Adrenal gland (tissue), 12 donors: ENCODE data around the gene SEMA5A. TPM values are rescaled to one million over a fixed set of nuclear protein-coding genes. Genes with fewer than 3 reads are reported as not detected.

ENCODE experiments used
- DNase-seq, 7 donors: peaks; one replicate each; pipeline ENCODE4 v3.0.0-alpha.2; 2019 to 2020
- H3K27ac ChIP-seq, 5 donors: fragments of 200-600 bp; sonication (generic) in 4 of 5; 1 replicate in 3 of 5; 2 replicates in 2 of 5; pipeline versions ENCODE4 v1.5.1 to v1.8.0; 2016 to 2020; ENCODE audit warnings: mild to moderate bottlenecking in 1 of 5
- H3K27me3 ChIP-seq: fragments of 200-600 bp; 2 replicates; pipeline ENCODE4 v1.8.0; 2021
- H3K36me3 ChIP-seq, 2 donors: fragments of 200-600 bp; replicated peaks in 1 of 2; 1 replicate in 1 of 2; 2 replicates in 1 of 2; pipeline versions ENCODE4 v1.5.1 to v1.8.0; 2018 to 2022
- H3K4me1 ChIP-seq, 2 donors: fragments of 200-600 bp; replicated peaks in 1 of 2; 1 replicate in 1 of 2; 2 replicates in 1 of 2; pipeline versions ENCODE4 v1.5.1 to v1.8.0; 2018 to 2021
- H3K4me3 ChIP-seq, 4 donors: fragments of 200-600 bp; sonication (generic) in 3 of 4; one replicate each; pipeline ENCODE4 v1.5.1; 2016 to 2018
- H3K9me3 ChIP-seq, 3 donors: fragments of 200-600 bp; sonication (generic) in 1 of 3; replicated peaks in 1 of 3; 1 replicate in 2 of 3; 2 replicates in 1 of 3; pipeline versions ENCODE4 v1.5.1 to v1.8.0; 2016 to 2021
- CTCF ChIP-seq, 6 experiments: fragments of 450-650 bp in 4 of 6; fragments of 200-600 bp in 2 of 6; sonication (generic) in 1 of 6; IDR thresholded peaks; 1 replicate in 5 of 6; 2 replicates in 1 of 6; pipeline versions ENCODE4 v1.5.1 to v1.8.0; 2016 to 2021; ENCODE audit warnings: antibody characterized with exemption in 6 of 6, mild to moderate bottlenecking in 2 of 6, moderate library complexity in 1 of 6
- POLR2A ChIP-seq, 2 donors: fragments of 450-650 bp; IDR thresholded peaks; one replicate each; pipeline ENCODE4 v1.6.1; 2017; ENCODE audit warnings: antibody characterized with exemption in 2 of 2, mild to moderate bottlenecking in 2 of 2, moderate library complexity in 1 of 2
- WGBS, 4 donors: extraction: QIAGEN DNeasy Blood & Tissue Kit in 2 of 4; methylation state at CpG; one replicate each; pipeline versions ENCODE4 v1.1.5 to v1.1.7; 2013 to 2017; 5-methylcytosine and 5-hydroxymethylcytosine counted together
- intact Hi-C, 2 donors: fragments of 100-400 bp; cut with DNase I; formaldehyde crosslinking; loops; one replicate each; pipeline versions ENCODE4 v1.14.1 to v1.15.0; 2022 to 2023
- polyA plus RNA-seq, 3 donors: library from polyadenylated mRNA; stranded (reverse); fragments of 200-250 nt in 2 of 3; fragments of 350-450 nt in 1 of 3; fragmentation: Illumina TruSeq in 1 of 3; extraction: RNeasy Lipid Tissue Mini Kit (QIAGEN cat#74804) in 1 of 3; gene quantifications; one replicate each; pipeline ENCODE4 v1.2.3, GENCODE V29; 2013 to 2014
- total RNA-seq, 9 donors: library from RNA; depleted of rRNA in 4 of 9; stranded (reverse); fragments of >200 nt in 4 of 9; fragments of 120-200 nt in 1 of 9; fragmentation: NEBNext Ultra II Directional in 1 of 9; extraction: Animal tissue kit (Norgen Biotek cat#: 25700) in 1 of 9; gene quantifications; one replicate each; pipeline versions ENCODE4 v1.1.0 to v1.2.4, GENCODE V29; 2013 to 2023
- donor health status: healthy with polysubstance abuse.
- donor health status: Bipolar disorder and iron deficiency.
- donor health status: DM: yes; HTN: yes; CAD: no.
- donor health status: DM: no; HTN: no; CAD: no.
- donor health status: DM: no; HTN: no; CAD: no.
- donor health status: DM: yes; HTN: yes; CAD: no.

SEMA5A gene
- total and polyA plus RNA-seq, 12 donors, result 0.40 to 6.0 (median 2.6) TPM

GRCh38 chr5:9507974-9508373 is 37.9 kb downstream of the SEMA5A start:
- H3K27me3 ChIP-seq, result no peaks in the 10 kb centered on the region
- DNase-seq, result no peak
- no peaks in the 10 kb centered on the region for H3K9me3 ChIP-seq
- no peak for TF ChIP-seq POLR2A (IDR thresholded peaks at IDR 0.05)
- no peak for TF ChIP-seq CTCF (IDR thresholded peaks at IDR 0.05)
- no peak overlapping the region for H3K27ac ChIP-seq
- H3K36me3 ChIP-seq, result no peaks in the 10 kb centered on the region
- H3K4me1 ChIP-seq, result no peaks in the 10 kb centered on the region
- intact Hi-C loops, result no loop called here
- 77 to 83% (median 82%) methylated on average over 6 of the region's 6 CpGs for WGBS, 4 donors
- H3K4me3 ChIP-seq, result no peak overlapping the region

- Histone ChIP-seq H3K4me1 (no peaks in the 10 kb centered on the region), H3K27ac (no peak overlapping the region), H3K36me3 (no peaks in the 10 kb centered on the region), H3K9me3 (no peaks in the 10 kb centered on the region), H3K4me3 (no peak overlapping the region), H3K27me3 (peaks cover 4% of the 10 kb centered on the region)
- intact Hi-C loops, result no loop called here
- no peak for DNase-seq
- TF ChIP-seq POLR2A (IDR thresholded peaks at IDR 0.05), result no peak
- no peak for TF ChIP-seq CTCF (IDR thresholded peaks at IDR 0.05)
- 70 to 88% (median 75%) methylated on average over 2 of the region's 2 CpGs for WGBS, 4 donors
Measured at GRCh38 chr5:9505225-9505624, 40.6 kb downstream of the SEMA5A start.

DNA sequence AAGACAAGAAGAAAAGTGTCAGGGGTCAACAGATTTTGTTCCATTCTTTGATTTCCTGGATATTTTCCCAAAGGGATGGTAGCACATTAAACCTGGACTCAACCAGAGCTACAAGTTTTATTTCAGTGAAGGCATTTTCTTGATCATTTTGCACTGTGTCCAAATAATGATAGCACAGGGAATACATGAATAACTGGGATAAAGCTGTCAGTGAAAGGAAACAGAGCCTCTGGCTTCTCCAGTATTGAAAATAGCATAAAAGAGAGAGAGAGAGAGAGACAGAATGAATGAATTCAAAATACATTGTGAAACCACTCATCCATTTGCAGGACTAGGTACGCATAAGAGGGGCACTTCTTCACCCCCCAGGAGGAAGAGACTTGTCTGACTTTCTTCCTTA is 43.0 kb downstream of the SEMA5A start:
- Histone ChIP-seq H3K27me3 (peaks cover 4% of the 10 kb centered on the region), H3K4me3 (no peak overlapping the region), H3K27ac (no peak overlapping the region), H3K36me3 (no peaks in the 10 kb centered on the region), H3K4me1 (no peaks in the 10 kb centered on the region), H3K9me3 (no peaks in the 10 kb centered on the region)
- intact Hi-C loops, result no loop called here
- 82 to 100% (median 86%) methylated on average over 1 of the region's 1 CpG for WGBS, 4 donors
- TF ChIP-seq POLR2A (IDR thresholded peaks at IDR 0.05) (no peak), CTCF (IDR thresholded peaks at IDR 0.05) (no peak)
- DNase-seq, result no peak

DNA sequence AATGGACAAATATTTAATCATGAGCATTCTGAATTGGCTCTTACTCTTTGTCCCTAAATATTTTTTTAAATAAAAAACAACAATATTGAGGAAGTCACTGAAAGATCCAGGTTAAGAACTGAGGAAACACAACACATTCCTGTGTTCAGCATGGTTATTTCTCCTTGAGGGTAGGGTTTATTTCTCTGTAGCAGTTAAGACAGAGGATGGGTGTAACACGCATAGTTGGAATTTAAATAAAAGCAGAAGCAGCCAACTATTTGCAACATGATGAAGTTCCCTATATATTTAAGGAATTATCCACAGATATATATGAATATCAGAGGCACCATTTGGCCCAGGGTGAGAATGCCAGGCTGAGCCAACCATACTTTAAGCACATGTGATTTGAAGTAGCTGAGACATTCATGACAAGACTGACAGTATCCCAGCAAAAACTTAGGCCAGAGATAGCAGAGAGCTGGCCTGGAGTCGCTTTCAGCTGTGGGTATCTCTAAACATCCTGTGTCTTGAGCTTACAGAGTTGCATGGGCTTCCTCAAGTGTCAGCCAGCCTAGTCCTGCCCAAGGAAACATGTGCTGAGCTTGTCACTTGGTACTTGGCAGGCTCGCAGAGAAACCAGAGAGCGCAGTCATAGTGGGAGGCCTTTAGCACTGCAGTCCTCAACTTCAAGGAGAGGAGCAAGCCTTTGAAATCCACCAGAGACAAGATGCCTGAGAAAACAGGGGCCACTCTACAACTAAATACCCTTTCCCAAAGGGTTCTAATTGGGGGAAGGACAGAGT is 43.6 kb downstream of the SEMA5A start:
- no peak overlapping the region for H3K27ac ChIP-seq
- no peak overlapping the region for H3K4me3 ChIP-seq
- H3K27me3 ChIP-seq, result peaks cover 4% of the 10 kb centered on the region
- WGBS, 4 donors, result 82 to 85% (median 84%) methylated on average over 3 to 4 of the region's 4 CpGs
- H3K36me3 ChIP-seq, result no peaks in the 10 kb centered on the region
- intact Hi-C loops, result no loop called here
- TF ChIP-seq CTCF (IDR thresholded peaks at IDR 0.05) (no peak), POLR2A (IDR thresholded peaks at IDR 0.05) (no peak)
- no peak for DNase-seq
- H3K9me3 ChIP-seq, result no peaks in the 10 kb centered on the region
- no peaks in the 10 kb centered on the region for H3K4me1 ChIP-seq
